ENCODE results near the gene ZDHHC1.

The ZDHHC1 gene, protein sequence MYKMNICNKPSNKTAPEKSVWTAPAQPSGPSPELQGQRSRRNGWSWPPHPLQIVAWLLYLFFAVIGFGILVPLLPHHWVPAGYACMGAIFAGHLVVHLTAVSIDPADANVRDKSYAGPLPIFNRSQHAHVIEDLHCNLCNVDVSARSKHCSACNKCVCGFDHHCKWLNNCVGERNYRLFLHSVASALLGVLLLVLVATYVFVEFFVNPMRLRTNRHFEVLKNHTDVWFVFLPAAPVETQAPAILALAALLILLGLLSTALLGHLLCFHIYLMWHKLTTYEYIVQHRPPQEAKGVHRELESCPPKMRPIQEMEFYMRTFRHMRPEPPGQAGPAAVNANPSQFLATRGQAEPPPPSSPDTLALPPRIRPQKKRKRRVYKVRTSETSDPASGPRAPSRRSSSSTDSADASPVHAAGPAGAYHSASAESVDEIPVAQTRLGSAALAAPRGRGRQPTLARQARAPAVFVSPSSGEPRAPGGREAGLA

DNA sequence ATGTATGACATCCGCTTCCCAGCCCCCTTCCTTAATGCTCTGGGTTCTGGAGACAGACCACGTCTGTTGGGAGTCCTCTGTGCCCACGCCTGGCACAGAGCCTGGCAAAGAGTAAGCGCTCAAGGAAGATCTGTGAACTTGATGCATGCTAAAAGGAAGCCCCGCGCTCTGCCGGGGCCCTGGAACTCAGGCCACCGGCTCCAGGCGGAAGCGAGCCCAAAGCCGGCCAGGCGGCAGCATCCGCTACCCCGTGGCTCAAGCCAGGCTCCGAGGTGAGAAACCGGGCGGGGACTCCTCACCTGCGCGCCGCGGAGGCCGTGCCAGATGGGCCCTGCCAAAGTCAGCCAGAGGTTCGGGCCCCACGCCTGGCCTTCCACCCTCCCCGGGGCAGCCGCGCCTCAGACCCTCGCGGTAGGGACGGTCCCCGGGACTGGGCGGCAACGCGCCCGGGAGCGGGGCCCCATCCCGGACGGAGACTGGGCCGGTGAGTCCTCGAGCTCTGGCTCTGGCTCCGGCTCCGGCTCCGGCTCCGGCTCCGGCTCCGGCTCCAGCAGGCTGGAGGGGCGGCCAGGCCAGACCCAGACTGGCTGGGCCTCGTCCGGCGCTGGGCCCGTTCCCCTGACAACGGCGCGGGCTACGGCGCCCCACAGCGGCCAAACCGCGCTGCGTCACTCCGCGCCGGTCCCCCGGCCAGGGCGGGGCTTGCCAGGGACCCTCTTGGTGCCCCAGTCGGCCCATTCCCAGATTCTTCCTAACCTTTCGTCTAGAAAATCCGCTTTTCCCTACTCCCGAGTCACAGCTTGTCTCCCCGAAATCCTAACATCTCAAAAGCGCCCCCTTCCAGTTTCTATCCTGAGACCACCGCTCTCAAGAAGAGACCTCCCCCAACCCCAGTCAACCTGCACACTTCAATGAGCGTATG, at the start of gene ZDHHC1:
Gene ZDHHC1, minus strand, starts transcription at position 606 of the 922 bp plus-strand sequence. CDS start 8,702 bp downstream, outside the sequence.
- DNase-seq: peak in 13 of 14 donors; percentile 27 to 82 (median 58)

DNA sequence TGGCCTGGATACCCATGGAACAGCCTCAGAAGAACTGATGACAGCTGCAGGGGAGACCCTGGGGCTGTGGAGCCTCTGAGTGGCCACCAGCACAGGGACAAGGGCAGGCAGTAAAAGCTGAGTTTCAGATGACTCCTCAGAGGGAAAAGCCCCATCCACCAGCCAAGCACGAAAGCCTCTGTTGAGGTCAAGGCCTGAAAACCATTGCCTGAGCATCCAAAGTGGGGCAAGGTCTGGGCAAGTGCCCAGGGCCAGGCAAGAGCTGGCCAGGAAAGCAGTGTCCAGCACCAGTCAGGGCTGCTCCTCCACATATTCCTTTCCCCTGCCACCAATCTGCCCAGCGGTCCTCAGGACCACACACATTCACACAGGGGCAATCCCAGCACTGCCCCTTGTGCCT, 48.3 kb upstream of the ZDHHC1 start:
- DNase-seq: peak in 6 of 14 donors; percentile 30 to 67 (median 44)

DNA sequence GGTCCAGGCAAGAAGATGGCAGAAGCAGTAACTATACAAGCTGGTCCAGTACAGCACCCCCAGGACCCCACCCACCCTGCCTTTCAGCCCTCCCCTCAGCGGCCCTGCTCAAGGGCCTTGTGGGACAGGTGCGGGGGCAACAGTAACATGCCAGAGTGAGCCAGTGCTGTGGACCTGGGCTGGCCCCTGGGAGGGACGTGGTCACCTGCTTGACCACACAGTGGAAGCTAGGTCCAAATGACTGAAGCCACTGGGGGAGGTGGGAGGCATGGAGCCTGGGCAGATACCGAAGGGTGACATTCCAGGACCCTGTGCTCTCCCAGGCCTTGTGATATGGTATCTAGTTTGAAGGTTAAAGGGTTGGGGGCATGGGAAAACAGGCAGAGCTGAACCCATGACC, 47.4 kb upstream of the ZDHHC1 start:
- DNase-seq: no peak

DNA sequence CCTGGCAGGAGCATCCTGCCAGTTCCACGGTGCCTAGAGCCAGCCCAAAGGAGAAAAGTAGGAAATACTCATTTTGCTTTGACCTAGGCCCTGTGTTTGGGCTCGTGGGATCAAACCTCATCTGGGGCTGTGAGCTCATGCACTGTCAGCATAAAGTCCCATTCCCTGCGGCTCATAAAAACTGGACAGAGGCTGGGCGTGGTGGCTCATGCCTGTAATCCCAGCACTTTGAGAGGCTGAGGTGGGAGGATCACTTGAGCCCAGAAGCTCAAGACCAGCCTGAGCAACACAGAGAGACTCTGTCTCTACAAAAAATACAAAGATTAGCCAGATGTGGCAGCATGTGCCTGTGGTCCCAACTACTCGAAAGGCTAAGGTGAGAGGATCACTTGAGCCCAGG, 46.8 kb upstream of the ZDHHC1 start:
- no peak for DNase-seq

DNA sequence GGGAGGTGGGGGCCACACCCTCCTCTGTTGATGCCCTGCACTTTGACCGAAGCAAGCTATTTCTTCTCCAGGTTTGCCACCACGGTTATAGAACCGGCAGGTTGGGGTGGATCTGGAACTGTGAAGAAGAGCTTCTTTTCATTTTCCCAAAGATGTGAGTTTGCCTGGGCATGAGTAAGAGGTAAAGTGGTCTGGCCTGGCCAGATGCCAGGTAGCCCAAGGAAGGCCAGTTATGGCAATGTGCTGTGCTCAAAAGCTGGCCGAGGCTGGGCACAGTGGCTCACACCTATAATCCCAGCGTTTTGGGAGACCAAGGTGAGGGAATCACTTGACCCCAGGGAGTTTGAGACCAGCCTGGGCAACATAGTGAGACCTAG, 46.0 kb upstream of the ZDHHC1 start:
- no peak for DNase-seq

DNA sequence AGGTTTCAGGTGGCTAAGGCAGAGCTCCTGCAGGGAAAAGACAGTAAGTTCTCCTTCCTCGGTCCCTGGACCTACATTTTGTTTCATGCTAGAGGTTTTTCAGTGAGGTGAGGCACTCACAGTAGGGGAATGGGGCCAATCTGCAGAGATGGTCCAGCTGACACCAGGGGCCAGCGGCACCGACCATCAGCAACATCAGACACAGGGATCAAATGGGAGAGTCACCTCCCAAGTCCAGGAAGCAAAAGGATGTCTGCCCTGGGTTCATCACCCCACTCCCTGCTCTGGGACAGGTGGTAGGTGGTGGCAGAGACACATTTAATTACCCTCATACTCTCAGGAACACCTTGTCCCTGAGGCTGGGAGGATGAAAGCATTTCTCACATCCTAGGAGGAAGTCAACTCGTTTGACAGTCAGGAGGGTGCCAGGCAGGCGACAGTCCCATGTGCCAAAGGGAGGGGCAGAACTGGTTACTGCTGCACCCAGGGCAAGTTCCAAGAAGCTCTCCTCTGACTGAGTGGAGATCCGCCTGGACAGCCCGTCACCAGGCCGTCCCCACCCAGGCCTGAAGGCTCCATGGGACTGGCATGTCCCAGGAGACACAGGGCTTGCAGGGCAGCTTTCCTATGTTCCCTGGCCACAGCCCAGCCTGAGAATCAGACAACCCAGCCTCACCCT, 45.5 kb upstream of the ZDHHC1 start:
- peak in 1 of 14 donors; percentile 33 for DNase-seq

DNA sequence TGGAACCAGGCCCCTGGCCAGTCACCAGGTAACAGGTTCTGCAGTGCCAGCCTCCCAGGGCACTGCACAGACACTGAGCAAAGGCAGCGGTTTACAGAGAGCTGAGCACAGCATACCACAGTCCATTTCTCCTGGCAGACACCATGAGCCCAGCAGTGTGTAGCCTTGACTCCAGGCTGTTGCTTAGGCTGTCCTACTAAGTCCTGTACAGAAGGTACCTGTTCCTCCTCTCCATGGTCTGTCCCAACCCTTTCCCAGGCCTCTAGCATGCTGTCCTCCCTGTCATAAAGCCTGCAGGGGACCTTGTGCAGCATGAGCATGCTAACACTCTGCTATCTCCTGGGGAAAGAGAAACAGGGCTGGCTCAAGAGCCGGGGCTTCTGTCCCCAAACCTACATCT, 44.7 kb upstream of the ZDHHC1 start:
- no peak for DNase-seq

DNA sequence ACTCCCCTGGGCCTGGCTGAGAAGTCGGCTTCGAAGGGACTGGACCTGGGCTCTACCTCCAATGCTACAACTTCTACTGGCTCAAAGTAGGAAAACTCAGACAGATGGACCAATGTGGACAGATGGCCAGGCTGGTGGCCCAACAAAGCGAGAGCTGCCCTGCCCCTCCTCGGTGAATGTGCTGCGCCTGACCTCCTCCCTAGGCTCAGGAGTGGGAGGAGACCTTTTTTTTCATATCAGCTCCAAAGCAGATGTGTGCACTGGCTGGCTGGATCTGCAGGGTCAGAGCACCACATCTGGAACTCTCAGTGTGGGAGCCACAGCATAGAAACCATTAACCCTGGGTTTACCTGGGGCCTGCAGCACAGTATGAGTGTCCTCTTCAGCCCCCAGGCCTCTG, 43.9 kb upstream of the ZDHHC1 start:
- no peak for DNase-seq

DNA sequence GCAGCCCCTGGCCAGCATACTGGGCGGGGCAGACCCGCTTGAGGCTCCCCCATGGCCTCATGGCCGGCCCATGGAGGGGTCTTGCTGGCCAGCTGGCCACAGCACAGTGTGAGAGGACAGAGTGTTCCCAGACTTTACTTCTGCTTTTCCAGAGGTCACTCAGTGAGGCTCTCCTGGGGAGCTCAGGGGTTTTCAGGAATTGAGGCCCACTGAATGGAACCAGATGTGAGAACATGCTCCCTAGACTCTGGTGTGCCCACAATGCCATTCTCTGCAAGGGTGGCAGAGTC, 43.5 kb upstream of the ZDHHC1 start:
- peak in 1 of 14 donors; percentile 62 for DNase-seq

DNA sequence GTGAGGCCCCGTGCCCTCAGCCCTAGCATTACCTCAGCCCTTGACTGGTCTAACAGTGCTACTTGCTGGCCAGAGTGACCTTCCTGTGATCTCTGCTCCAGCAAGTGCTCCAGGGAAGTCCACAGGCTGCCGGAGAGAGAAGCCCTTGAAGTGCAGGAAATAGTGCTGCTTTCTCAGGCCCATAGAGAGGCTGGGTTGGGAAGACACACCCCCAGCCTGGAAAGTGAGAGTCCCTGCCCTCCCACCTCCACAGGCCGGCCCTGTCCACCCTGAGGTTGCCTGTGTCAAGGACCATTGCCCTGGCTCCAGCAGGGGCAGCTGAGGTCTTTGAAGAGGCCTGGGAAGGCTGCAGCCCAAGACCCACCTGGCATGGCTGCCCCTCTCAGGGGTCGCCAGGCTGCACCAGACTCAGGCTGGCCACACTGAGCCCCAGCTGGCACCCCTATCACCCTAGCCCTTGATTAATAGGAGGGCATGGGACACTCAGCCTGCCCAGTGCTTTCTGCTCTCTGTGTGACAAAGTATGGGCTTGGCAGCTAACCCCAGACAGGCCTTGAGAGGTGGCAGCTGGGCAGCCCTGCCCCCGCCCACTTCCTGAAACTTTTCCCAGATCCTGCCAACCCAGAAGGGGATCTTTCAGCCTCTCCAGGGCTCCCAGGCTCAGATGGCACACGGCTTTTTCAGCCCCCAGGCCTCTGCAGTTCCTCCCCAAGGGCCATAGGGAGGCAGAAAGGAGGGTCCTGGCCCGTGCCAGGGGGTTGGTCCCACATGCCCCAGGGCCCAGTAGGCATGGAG, 43.0 kb upstream of the ZDHHC1 start:
- DNase-seq: peak in 6 of 14 donors; percentile 29 to 79 (median 59)

DNA sequence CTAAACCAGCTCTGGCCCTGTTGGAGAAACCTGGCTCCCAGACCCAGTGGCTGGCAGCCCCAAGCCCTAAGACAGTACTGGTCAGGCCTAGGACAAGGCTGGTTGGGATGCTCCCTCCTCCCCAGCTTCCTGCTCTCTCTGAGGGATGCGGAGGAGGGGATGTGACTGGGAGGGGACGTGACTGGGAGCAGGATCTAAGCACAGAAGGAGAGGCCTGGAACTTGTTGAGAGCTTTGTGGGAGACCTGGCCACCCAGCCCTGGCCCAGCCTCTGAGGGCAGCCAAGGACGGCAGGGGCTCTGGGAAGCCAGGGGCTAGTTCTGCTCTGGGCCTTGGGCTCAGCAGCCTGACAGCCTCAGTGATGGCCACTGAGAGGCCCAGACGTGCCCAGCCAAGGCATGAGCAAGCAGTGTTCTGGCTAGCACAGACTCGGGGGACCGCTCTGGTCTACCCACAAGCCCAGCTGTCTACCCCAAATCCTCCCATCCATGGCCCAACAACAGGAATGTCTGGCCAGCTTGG, 41.9 kb upstream of the ZDHHC1 start:
- DNase-seq: no peak

DNA sequence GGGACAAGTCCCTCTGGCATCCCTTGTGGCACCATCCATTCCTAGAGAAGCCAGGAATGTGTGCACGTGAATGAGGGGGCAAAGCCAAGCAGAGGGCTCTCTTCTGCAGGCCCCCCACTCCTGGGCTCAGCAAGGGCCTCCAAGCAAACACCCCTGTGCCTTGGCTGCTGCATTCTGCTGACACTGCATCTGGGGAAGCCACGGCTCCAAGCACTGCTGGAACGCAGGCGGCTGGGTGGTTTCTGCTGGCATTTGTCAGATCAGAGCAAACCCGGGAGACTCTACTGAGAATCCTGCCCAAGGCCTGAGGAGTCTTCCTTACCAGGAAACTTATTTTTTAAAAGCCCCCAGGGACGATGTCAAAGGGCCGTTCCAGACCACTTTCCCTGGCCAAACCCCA, 41.3 kb upstream of the ZDHHC1 start:
- DNase-seq: no peak

DNA sequence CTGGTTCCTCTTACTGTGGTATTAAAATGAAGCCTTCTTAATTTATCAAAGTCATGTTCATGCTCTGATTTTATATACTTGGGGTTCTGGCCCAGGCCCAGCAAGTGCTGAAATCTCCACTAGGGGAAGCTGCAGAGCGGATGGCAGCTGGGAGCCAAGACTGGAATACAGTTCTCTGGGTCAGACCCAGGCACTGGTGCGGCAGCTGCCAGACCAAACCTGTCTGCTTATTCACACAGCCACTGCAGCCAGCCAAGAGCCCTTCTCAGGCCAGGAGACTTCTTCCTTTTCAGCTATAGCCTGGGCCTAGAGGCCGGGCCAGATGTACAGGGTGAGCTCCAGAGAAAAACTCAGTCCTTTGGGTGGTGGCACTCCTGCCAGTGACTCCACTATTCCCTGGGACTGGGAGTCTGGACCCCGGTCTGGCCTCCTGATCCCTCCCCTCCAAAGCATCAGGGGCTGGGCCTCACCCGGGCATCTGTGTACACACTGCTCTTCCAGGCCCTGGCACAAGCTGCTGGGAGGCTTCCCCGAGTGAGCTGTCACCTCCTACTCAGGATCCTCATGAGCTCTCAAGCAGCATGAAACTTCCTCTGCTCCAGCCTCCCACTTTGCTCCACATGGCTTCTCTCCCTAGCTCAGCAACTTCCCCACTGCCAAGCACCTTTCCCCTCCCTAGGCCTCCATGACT, 40.3 kb upstream of the ZDHHC1 start:
- peak in 3 of 14 donors; percentile 29 to 40 (median 31) for DNase-seq

DNA sequence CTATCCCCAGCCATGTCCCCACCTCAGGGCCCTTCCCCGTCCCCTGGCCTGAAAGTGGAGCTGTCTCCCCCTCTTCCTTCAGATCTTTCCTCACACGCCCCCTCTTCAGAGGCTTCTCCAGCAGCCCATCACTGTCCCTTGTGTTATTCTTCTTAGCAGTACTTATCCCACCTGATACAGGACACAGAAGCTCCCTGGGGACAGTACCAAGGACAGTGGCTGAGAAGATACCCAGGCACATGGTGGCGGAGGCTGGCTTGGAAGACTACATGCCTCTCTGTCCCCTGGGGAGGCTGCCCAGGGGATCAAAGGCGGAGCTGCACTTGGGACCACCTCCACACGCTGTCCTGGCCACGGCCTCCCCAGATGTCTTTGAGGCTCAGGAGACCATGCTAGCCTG, 38.6 kb upstream of the ZDHHC1 start:
- DNase-seq: no peak

DNA sequence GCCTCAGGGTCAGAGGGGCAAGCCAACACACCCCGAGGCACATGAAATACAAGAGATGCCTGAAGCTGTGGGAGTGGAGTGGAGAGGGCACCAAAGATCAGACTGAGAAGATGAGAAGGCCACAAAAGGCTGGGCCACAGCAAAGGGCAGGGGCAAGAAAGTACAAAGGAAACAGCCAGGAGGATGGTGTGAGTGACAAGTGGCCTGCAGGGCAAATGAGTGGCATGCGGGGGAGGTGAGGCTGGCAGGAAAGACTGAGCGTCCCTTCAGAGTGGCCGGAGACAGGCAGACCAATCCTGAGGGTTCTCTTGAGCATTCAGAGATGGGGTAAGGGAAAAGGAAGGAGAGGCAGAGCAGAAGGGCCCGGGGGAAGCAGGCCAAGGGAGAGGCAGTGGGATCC, 37.8 kb upstream of the ZDHHC1 start:
- DNase-seq: no peak

DNA sequence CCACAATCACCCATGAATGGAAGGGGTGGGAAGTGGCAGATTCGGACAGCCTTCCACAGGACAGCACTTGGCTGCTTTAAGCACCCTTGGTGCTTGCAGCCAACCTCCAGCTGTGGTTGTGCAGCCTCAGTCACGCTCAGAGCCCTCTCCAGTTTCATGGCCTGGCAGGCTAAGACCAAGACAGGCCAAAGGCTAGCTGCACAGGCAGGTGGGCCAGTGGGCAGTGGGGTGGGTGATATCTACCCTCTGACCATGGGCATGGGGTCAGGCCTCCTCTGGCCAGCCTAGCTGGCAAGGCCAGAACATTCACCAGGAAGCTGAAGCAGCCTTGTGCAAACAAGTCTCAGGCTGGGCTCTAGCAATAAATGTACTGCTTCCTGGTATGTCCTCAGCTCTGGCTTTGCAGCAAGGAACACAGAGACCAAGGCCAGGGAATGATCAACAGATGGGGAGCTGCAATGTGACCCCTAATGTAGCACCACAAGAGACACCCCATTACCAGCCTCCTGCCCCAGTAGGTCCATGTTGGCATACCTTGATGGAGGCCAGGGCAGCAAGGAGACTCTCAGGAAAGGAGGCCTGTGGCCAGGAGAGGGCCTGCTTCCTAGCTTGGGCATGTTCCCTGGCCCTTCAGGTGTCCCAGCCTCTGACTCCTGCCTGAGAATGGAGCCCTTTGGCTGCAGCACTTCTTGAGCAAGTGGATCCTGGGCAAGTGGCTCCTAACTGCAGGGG, 35.6 kb upstream of the ZDHHC1 start:
- no peak for DNase-seq

DNA sequence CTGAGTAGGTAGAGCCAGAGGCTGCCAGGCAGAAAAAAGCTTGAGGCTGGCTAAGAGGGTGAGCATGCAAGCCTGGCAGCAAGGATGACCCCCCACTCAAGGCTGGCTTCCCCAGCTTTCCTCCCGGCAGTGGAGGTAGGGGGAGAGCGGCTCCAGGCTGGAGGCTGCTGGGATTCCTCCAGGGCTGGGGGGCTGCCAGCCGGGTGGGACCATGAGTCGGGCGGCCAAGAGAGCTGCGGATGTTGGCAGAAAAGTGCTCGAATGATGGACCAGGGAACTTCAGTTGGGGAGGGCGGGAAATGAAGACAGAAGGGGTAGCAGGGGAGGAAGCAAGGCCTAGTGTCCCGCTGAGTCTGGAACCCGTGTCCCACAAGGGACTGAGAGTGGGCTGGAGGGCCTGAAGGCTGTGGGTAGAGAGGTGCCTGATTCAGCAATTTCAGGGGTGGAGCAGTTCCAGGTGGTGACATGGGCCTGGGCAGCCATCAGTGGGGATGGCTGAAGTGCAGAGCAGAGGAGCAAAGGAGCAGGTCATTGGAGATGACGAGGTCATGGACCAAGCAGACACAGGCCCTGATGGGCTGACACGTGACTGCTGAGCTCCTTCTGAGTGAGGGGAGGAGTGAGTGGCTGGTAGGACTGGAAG, 34.9 kb upstream of the ZDHHC1 start:
- DNase-seq: peak in 6 of 14 donors; percentile 10 to 60 (median 28)

DNA sequence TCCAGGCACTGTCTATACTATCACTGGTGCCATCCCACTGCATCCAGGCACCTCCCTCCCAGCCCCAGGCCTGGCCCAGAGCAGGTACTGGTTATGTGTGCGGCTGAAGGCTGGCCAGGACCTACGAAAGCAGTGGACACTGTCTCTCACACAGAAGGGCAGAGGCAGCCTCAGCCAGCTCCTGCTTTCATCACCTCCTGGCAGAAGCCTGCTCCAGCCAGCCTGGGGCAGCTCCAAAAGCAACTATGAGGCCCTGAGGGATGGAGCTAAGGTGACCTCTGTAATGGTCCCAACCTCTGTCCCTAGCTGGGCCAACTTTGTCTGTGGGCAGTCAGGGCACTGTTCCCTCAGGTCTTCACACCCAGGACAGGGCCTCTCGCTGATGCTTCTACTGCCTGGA, 33.5 kb upstream of the ZDHHC1 start:
- DNase-seq: peak in 2 of 14 donors; percentile 22 to 37

DNA sequence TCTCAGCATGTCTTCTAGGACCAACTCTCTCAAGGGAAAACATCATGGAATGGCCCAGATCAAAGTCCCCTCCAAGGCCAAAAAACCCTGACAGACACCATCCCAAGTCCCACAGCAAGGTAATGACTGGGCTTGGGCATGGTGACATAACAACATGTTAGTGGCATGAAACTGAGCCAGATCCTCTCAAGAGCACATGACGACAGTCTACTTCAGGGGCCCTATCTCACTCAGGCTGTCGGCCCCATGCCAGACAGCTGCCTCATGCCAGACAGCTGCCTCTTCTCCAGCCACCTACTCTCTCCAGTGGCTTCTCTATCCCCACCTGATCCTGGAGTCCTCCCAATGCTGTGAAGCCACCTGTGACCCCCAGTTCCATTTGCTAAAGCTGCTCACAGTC, 33.1 kb upstream of the ZDHHC1 start:
- DNase-seq: no peak

DNA sequence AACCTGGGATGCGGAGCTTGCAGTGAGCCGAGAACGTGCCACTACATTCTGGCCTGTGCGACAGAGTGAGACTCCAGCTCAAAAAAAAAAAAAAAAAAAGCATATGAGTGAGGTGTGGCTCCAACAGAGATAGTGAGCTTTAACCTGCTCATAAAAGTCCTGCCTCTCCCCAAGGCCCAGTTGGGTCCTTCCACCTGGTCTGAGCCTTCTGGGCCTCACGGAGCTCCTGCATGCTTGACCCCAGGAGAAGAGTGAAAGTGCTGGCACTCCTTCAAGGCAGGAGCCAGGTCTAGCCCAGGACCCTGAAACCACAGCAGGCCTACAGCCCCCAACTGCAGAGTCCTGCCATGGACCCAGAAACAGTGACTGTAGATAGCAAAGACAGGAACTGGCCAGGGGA, 32.3 kb upstream of the ZDHHC1 start:
- DNase-seq: no peak

Measured in C1 segment of cervical spinal cord (tissue), 14 donors.